RCC 7860 (cell line): ENCODE data around the gene CCL4.
"Not testable (repeated sequence)": the region's sequence is repeated elsewhere in the genome, so short reads cannot be mapped to it uniquely, and the experiment has no call there.

Source experiments
- DNase-seq: peaks from one replicate; pipeline ENCODE4 v3.0.0-alpha.2; 2015; ENCODE audit warnings: low spot score
- FAIRE-seq: peaks from 2 replicates; lab custom pipeline; 2012; peaks lifted over from hg19 to GRCh38; lab: Jason Lieb, UNC

The CCL4 gene

DNA sequence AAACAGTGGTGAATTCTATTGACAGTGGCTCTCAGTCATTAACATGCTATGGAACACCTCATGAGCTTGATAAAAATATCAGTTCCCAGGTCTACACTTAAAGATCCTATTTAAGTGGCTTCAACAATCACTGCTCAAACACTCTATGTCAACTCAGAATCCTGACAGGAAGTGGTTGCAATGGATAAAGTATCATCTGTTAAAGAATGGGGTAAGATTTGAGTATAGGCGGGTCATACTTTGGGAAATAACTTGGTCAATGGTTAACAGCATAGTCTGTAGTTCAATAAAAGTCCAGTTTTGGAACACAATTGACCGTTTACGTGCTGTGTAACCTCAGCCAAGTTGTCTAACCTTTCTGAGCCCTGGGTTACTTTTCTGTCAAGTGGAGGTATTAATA is 16.2 kb upstream of the CCL4 start:
- DNase-seq, FAIRE-seq: not testable (repeated sequence)

DNA sequence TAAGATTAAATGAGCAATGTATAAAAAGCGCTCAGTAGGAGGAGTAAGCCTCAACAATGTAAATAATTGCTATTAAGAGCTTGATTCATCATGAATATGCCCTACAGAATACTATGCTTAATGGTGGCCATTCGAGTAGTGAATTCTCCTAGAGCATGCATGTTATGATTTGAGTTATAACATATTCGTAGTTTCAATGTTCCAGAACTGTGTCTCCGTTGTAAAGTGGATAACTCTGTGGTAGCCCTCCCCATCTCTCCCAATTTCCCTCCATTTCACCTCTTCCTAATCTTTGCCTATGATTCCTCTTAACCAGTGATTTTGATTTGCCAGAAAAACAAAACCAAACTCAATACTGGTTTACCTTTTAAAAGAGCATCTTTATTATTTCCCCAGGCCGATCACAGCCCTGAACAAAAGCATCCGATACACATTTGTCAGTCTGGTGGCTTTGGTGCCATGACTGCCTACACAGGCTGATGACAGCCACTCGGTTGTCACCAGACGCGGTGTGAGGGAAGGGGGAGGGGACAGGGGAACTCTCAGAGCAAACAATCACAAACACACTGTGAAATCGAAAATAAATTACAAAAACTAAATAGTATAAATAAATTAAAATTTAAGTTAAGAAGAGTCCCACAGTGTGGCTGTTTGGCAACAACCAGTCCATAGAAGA is 15.6 kb upstream of the CCL4 start:
- FAIRE-seq, DNase-seq: not testable (repeated sequence)

DNA sequence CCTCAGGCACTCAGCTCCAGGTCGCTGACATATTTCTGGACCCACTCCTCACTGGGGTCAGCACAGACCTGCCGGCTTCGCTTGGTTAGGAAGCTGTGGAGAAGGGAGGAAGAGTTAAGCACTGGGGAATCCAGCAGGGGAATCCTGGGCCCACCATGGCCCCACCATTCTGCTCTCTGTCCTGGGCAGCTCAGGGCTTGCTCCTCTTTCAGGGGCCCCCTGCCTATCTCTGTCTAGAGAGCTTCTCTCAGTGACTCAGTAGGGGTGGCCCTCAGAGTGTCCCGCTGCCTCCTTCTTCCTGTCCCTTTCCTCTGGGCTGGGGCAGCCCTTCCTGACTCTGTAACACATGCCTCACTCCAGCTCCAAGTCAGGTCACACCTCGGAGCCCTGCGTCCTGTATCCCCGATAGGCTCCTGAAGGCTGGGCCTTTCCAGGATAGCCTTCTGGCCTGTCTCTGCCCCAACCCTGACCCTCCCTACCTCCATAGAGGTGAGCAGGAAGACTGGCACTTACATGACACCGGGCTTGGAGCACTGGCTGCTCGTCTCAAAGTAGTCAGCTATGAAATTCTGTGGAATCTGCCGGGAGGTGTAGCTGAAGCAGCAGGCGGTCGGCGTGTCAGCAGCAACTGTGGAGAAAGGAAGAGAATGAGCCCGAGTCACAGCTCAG is 14.8 kb upstream of the CCL4 start:
- no peak for DNase-seq
- FAIRE-seq: no peak

DNA sequence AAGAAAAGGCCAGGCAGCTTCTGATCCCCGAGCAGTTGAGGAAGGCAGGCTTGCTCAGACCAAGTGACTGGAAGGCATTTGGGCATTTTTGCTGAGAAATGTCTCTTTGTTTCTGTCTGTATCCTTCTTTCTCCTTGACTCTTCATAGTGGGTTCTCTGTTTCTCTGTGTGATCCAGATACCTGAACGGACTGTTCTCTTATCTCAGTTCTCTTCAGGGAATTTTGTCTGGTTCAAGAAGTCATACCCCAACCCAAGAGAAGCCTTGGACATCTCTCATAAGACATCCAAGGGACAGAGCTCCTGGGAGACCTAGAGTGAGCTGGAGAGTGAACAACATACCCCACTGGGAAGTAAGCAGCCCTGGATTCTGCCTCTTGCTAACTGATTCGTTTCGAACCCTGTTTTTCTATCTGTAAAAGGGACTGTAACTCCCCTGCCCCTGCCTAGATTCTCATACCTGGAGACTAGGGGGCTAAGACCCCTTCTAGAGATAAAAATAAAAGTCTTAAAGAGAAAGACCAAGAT is 14.2 kb upstream of the CCL4 start:
- FAIRE-seq (no peak), DNase-seq (no peak)

DNA sequence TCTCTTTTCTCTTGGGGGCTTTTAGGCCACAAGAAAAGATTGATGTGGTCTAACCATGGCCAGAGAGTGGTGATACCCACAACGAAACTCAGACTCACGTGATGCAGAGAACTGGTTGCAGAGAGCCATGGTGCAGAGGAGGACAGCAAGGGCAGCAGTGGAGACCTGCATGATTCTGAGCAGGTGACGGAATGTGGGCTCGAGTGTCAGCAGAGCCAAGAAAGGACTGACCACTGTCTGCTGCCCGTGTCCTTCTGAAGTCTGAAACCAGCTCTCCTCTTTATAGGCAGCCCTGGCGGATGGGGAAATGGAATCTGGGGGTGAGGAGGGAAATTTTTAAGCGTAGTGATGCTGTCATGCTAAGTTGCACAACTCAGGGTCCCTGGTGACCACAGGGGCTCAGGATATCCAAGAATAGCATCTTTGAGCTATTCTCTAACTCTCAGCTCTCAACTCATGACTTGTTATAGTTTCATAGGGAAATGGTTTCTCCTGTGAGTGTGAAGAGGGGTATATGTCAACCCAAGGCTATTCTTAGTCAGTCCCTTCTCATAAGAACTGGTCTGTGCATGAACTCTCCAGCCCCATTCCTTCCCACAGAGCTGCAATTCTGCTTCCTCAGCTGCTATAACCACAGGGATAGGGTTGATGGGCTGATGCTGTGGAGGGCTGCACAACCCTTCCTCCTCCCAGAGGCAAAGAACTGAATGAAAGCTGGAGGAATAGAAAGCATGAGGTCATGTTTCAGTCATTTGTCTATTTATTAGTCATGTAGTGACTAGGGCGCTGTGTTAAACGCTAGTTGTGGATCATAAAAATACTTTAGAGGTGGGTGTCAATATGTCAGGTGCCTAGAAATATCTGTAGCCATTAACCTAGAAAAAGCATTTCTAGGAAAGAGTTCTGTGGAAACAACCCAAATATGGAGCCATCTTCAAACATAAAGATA is 13.5 kb upstream of the CCL4 start, which contains the start of gene CCL3:
Gene CCL3, minus strand, starts transcription at position 256 of the 949 bp plus-strand sequence. Its CDS starts 85 bp downstream, at position 171.
- no peak for DNase-seq
- no peak for FAIRE-seq

DNA sequence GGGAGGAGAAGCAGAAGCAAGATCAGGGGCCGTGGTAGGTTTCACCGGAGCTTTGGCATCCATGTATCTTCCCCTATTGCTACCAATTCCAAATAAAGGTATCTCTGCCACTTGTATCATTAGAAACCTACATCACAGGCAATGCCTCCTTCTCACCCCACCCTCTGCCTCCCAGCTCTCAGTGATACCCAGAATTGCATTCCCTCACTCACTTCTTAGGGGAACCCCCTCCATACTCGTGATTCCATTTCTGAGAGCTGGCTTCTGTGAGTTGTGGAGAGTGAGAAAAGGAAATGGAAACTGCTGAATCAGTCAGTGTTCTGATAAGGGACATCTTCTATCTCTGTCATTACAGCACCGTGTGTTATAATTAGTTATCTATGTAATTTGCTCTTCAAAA is 11.4 kb upstream of the CCL4 start:
- no peak for FAIRE-seq
- DNase-seq: no peak

DNA sequence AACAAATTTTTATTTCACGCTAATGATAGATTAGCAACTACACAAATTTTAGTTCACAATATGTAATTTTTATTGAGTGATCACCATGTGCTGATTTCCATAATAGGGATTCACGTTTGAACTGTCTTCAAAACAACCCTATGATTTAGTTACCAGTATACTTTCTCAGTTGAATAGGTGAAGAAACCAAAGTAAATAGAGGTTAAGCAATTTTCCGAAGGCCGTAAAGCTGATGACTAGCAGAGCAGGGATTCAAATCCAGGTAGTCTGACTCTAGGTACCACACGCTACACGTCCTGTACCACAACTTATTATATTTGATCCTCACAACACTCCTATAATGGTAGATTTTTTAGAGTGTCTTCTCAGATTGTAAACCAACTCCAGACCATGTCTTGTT is 10.9 kb upstream of the CCL4 start:
- not testable (repeated sequence) for FAIRE-seq, DNase-seq

DNA sequence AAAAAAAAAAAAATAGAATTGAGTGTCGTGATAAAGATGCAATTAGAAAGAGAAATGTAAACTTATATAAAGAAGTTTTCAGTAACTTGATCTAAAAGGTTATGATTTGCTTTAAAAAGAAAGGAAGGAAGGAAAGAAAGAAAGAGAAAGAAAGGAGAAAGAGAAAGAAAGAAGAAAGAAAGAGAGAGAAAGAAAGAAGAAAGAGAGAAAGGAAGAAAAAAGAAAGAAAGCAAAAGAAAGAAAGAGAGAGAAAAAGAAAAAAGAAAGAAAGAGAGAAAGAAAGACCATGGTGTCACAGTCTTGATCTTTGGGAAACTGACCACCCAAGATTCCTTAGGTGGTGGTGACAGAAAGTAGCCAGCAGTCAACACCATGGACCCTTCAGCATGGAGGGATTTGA is 9.4 kb upstream of the CCL4 start:
- DNase-seq (no peak), FAIRE-seq (no peak)

DNA sequence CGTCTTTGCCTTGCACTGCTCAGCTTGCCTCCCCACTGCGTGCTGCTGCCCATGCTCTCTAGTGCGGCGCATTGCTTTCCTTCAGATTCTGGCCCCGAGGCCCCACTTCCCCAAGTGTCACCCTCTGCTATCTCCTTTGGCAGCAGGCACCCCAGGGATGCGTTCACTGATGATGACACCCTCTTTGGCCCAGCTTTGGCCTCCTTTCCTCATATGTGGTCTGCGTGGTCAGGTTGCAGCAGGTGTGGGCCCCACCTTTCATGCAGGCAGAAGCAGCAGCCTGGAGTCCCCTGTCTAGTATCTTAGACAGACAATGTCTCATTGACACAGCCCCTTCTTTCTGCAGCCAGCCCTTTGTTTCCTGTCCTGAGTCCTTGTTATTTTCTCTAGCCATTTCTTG is 8.9 kb upstream of the CCL4 start:
- FAIRE-seq: no peak
- DNase-seq: no peak

DNA sequence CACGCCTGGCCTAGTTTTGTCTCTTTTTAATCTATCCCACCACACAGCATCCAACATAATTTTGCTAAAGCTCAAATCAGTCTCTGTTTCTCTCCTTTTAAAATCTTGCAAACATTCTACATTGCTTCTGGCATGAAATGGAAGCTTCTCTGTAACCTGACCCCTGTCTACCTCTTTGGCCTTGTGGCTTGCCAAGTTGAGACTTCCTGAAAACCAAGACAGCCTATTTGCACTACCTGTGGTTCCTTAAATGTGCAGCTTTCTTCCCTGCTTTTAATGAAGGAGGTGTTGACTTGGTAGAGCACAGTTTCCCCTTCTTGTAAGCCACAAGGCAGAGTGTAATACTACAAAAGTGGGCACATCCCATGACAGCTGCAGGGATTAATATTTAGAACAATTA is 7.6 kb upstream of the CCL4 start:
- FAIRE-seq (no peak), DNase-seq (no peak)

DNA sequence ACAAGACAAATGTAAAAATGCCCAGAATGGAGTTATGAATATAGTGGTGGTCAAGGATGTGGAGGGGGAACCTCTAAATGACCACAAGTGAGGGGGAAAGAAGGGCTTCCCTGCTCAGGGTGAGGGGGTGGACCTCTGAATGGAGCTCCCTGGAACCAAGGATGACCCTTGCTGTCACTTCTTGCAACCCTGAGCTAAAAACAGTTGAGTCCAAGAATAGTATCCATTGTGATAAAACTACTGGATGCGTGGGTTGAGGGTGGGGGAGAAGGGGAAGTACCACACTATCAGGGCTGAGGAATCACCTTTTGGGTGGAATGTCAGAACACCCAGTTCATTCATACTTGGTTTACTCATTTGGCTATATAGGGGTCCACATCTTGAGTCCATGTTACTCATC is 4.6 kb upstream of the CCL4 start:
- not testable (repeated sequence) for FAIRE-seq, DNase-seq

DNA sequence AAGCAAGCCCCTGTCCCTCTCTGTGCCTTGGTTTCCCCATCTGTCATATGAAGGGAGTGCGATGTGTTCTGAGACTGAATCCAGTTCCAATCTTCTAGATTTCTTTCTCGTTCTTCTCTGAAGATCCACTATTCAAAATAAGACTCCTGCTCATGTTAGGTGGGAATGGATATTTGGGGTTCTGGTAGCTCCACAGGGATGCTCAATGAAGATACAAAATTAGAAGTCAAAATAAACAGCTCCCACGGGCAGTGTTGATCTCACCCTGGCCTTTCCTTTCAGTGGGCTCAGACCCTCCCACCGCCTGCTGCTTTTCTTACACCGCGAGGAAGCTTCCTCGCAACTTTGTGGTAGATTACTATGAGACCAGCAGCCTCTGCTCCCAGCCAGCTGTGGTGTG is 619 bp downstream of the CCL4 start:
- DNase-seq, FAIRE-seq: not testable (repeated sequence)

DNA sequence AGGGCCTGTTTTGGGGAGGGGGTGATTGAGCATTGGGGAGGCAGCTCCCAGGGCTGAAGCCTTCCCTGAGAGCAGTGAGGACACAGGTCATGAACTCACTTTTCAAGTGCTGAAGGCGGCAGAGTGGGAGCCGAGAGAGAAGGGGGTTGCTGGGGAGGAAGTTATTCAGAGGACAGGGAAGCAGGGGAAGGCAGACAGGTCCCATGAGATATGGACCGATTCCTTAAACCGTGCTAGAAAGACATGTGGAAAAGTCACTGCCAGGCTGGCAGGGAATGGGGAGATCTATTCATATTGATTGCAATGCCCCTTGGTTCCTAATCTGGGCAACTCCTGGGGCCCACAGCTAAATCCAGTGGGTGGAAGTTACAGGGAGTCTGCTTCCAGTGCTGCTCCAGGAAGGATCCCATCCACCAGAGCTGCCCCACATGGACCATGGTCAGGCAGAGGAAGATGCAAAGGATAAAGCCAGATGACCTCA is 1.1 kb downstream of the CCL4 start:
- DNase-seq (no peak), FAIRE-seq (no peak)

DNA sequence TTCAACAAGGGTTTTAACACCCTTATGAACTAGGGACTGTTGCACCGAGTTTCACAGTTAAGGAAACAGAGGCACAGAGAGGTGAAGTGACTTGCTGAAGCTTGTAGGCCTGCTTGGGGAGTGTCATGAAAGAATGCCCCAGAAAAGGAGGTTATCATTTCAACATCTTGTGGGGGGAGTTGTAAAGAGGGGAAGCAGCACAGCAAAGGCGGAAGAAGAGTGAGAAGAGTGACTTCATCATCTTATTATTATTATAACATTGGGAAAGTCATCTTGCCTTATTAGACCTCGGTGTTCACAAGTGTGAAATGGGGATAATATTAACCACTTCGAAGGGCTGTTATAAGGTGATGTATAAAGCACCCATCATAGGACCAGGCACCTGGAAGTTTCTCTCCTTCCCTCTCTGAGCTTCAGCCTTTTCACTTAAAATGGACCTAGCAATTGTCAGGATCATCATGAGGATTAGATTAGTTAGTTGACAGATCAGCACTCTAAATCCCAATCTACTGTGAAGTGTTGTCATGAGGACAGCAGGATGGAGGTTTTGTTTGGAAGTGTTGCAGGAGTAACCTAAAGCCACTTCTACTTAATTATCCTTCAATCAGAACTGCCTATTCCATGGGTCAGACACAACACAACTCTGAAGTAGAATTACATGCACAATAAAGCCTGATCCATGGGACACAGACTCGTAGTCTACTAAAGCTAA is 2.3 kb downstream of the CCL4 start:
- DNase-seq (no peak), FAIRE-seq (no peak)

DNA sequence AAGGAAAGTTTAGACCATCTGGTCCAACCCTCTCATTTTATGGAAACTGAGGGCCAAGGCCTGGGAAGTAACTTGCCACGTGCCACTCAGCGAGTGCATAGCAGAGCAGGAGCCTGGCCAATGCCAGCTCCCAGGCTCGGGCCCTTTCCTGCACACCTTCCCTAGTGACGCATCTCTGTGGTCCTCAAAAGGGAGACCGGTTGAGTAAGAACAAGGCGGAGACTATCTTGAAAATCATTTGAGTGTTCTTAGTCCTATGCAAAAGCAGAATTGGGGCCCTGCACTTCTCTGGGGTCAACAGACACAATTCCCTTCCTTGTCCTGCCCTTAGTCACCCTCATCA is 2.8 kb downstream of the CCL4 start:
- no peak for FAIRE-seq
- no peak for DNase-seq

DNA sequence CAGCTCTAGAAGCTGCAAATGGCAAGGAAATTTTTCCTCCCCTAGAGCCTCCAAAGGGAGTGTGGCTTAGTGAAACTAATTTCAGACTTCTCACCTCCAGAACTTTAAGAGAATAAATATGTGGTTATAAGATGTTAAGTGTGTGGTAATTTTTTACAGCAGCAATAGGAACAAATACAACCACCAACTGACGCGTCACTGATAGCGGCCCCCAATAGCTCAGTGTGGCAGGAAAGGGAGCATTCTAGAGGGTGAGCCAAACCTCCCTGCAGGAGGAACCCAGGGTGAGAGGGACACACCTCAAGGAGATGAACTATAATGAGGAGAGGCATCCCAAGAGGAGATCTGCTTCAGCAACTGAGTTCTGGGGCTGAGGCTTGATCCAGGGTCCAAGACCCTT is 4.0 kb downstream of the CCL4 start:
- DNase-seq (no peak), FAIRE-seq (no peak)

DNA sequence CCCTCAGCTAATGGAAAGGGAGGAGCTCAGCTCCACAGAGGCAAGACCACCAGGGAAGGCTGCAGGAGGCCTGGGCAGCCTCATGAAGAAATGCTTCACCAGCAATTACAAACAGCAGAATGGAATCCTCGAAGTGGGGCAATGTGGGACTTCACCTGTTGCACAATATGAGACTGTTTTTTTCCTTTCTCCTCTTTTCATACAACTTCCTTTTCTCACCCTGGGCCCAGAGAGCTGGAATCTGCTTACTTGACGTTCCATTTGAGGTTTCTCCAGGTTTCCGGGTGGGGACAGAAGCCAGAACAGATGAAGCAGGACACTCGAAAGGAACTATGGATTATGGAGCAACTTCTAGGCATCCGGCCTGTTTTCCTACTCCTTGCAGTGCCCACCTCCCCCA is 4.6 kb downstream of the CCL4 start:
- DNase-seq, FAIRE-seq: not testable (repeated sequence)

DNA sequence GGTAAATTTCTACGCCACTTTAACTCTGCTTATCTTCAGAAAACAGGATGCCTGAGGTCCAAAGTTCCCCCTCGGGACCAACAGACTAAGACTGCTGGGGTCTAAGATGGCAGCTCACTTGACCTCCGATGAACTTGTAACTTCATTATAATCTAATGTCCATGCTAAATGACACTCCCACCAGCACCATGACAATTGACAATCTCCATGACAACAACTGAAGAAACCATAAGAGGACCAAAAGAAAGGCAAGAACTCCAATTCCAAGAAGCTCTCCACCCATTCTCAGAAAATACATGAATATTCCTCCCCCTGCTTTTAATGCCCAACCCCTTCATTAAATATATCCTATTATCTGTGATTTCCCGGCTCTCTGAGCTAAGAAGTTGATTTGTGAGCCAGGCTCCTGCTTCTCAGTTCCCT is 7.5 kb downstream of the CCL4 start:
- FAIRE-seq (no peak), DNase-seq (no peak)

DNA sequence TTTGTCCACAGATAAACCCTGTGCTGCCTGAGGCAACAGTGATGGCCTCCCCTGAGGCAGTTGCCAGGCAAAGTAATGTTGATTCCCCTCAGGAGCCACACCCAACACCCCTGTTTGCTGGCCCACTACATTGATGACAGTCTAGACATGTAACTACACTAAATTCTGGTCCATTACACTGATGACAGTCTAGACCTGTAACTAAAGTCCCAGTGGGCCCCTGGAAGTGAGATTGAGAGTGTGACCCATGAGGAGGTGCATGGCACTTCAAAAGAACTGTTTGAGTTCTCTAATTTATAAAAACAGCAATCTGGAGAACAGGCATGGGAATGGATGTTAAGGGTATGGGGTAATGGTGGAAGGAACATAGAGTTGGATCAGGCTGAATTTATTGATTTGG is 8.9 kb downstream of the CCL4 start:
- no peak for FAIRE-seq
- no peak for DNase-seq

DNA sequence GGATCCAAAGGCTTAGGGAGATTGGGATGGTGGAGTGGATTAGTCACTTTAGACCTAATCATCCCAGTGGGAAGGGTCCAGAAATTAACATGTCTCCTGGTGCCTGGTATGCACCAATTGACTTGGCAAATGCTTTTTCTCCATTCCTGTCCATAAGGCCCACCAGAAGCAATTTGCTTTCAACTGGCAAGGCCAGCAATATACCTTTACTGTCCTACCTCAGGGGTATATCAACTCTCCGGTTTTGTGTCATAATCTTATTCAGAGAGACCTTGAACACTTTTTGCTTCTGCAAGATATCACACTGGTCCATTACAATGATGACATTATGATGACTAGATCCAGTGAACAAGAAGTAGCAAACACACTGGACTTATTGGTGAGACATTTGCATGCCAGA is 9.5 kb downstream of the CCL4 start:
- DNase-seq, FAIRE-seq: not testable (repeated sequence)
